HepG2 (cell line): ENCODE results near the gene VWA2. TPM values are rescaled to one million over a fixed set of nuclear protein-coding genes. Genes with fewer than 3 reads are reported as not detected.

ENCODE experiments used
- ATAC-seq: fragments of 200-7000 bp; cut with Tn5 transposase; 3 replicates; pipeline ENCODE4 v1.9.1; 2020; ENCODE audit warnings: mild to moderate bottlenecking, moderate library complexity
- BruUV-seq: library from RNA; stranded (reverse); fragments of 400-500 nt; replicated peaks from 2 replicates; lab custom pipeline; 2021; lab: Mats Ljungman, UMichigan
- CTCF ChIA-PET: fragments of 300-600 bp; formaldehyde crosslinking; extraction: SDS; loops from one replicate; lab custom pipeline; 2021; ENCODE audit warnings: low total read pairs, inconsistent platforms, low intra/inter-chr PET ratio; lab: Yijun Ruan, JAX
- POLR2A ChIA-PET: fragments of 350-600 bp; sonication (Branson Sonifier 250); formaldehyde crosslinking; loops from one replicate; lab custom pipeline; 2020; ENCODE audit warnings: antibody characterized with exemption, inconsistent platforms; lab: Yijun Ruan, JAX
- DNase-seq: peaks from one replicate; pipeline ENCODE4 v3.0.0-alpha.2; 2015; ENCODE audit warnings: low spot score
- FAIRE-seq: peaks from 3 replicates; lab custom pipeline; 2011; peaks lifted over from hg19 to GRCh38; lab: Jason Lieb, UNC
- H2AFZ ChIP-seq: one replicate; pipeline ENCODE4 v1.6.1; 2011; ENCODE audit warnings: low read length, inconsistent platforms
- H3K27ac ChIP-seq: fragments of 300-600 bp; 3 replicates; pipeline ENCODE4 v1.8.0; 2011; ENCODE audit warnings: mixed run types, mild to moderate bottlenecking, mixed read lengths, low read length, inconsistent platforms; ENCODE audit not compliant: insufficient read depth; ENCODE audit errors: extremely low read length
- H3K27me3 ChIP-seq, 2 experiments: fragments of 200-600 bp in 1 of 2; 2 replicates in 1 of 2; 3 replicates in 1 of 2; pipeline versions ENCODE4 v1.6.0 to v1.8.0; 2011; ENCODE audit warnings: low read length in 2 of 2, mild to moderate bottlenecking in 2 of 2, moderate library complexity in 2 of 2, inconsistent platforms in 1 of 2; ENCODE audit not compliant: insufficient read depth in 2 of 2, control insufficient read depth in 1 of 2
- H3K36me3 ChIP-seq, 2 experiments: fragments of 200-600 bp in 1 of 2; replicated peaks in 1 of 2; 2 replicates in 1 of 2; 3 replicates in 1 of 2; pipeline versions ENCODE4 v1.5.1 to v1.8.0; 2011; ENCODE audit warnings: low read length in 2 of 2, inconsistent platforms in 1 of 2; ENCODE audit not compliant: insufficient read depth in 2 of 2, control insufficient read depth in 1 of 2
- H3K4me1 ChIP-seq: 2 replicates; pipeline ENCODE4 v1.5.1; 2012; ENCODE audit warnings: low read length, inconsistent platforms; ENCODE audit not compliant: insufficient read depth
- H3K4me2 ChIP-seq: 2 replicates; pipeline ENCODE4 v1.6.0; 2011; ENCODE audit warnings: low read depth, low read length, inconsistent platforms
- H3K4me3 ChIP-seq, 3 experiments: fragments of 200-600 bp in 1 of 3; sonication (generic), shearing (Covaris generic) in 1 of 3; replicated peaks in 1 of 3; 2 replicates each; pipeline ENCODE4 v1.5.1; 2011 to 2016; ENCODE audit warnings: low read length in 3 of 3, inconsistent platforms in 2 of 3, low read depth in 2 of 3, mild to moderate bottlenecking in 2 of 3, control low read depth in 1 of 3, mixed read lengths in 1 of 3; ENCODE audit not compliant: insufficient read depth in 1 of 3
- H3K79me2 ChIP-seq: one replicate; pipeline ENCODE4 v1.6.1; 2011; ENCODE audit warnings: low read length, inconsistent platforms; ENCODE audit not compliant: insufficient read depth
- H3K9ac ChIP-seq: 2 replicates; pipeline ENCODE4 v1.6.0; 2011; ENCODE audit warnings: mild to moderate bottlenecking, low read depth, low read length, inconsistent platforms; ENCODE audit not compliant: insufficient read depth
- H3K9me3 ChIP-seq: 2 replicates; pipeline ENCODE4 v1.5.1; 2012; ENCODE audit warnings: mild to moderate bottlenecking, low read length
- H4K20me1 ChIP-seq: 2 replicates; pipeline ENCODE4 v1.6.0; 2011; ENCODE audit warnings: inconsistent platforms, mild to moderate bottlenecking, low read length, moderate library complexity; ENCODE audit not compliant: insufficient read depth
- NFE2L1 ChIP-seq: sonication (generic); formaldehyde crosslinking; IDR thresholded peaks from 2 replicates; pipeline ENCODE4 v1.4.0; 2020; ENCODE audit warnings: missing genetic modification reagents, mild to moderate bottlenecking, borderline replicate concordance
- SRSF4 ChIP-seq: fragments of 200-400 bp; formaldehyde crosslinking; IDR thresholded peaks from one replicate; pipeline ENCODE4 v1.6.1; 2018; ENCODE audit warnings: mild to moderate bottlenecking, low read depth, low read length, moderate library complexity; ENCODE audit not compliant: poor library complexity, severe bottlenecking
- TARDBP ChIP-seq: sonication (generic); formaldehyde crosslinking; IDR thresholded peaks from 2 replicates; pipeline ENCODE4 v1.8.0; 2022; ENCODE audit warnings: mild to moderate bottlenecking, missing genetic modification reagents
- THYN1 ChIP-seq: sonication (generic); formaldehyde crosslinking; IDR thresholded peaks from 2 replicates; pipeline ENCODE4 v1.8.1; 2023; ENCODE audit warnings: low read depth, mild to moderate bottlenecking, moderate library complexity, missing genetic modification reagents, borderline replicate concordance
- ZNF234 ChIP-seq: sonication (generic); formaldehyde crosslinking; conservative IDR thresholded peaks from 2 replicates; pipeline ENCODE4 v1.5.1; 2020; ENCODE audit warnings: mild to moderate bottlenecking, missing genetic modification reagents
- ZNF235 ChIP-seq: sonication (generic); formaldehyde crosslinking; IDR thresholded peaks from 2 replicates; pipeline ENCODE4 v1.8.1; 2023; ENCODE audit warnings: mild to moderate bottlenecking, missing genetic modification reagents, borderline replicate concordance
- ZNF446 ChIP-seq: sonication (generic); formaldehyde crosslinking; IDR thresholded peaks from 2 replicates; pipeline ENCODE4 v1.5.0; 2020; ENCODE audit warnings: mild to moderate bottlenecking, missing genetic modification reagents
- ZNF501 ChIP-seq: sonication (generic); formaldehyde crosslinking; IDR thresholded peaks from 2 replicates; pipeline ENCODE4 v1.5.1; 2020; ENCODE audit warnings: mild to moderate bottlenecking, moderate library complexity, missing genetic modification reagents
- WGBS: methylation state at CpG from one replicate; pipeline ENCODE4 v1.1.6; 2017; ENCODE audit warnings: low lambda C conversion rate; 5-methylcytosine and 5-hydroxymethylcytosine counted together
- in situ Hi-C: cut with HindIII; loops from 2 replicates; pipeline ENCODE4 v1.10.0; 2017; ENCODE audit warnings: low pct_unique_long_range_greater_than_20kb; ENCODE audit not compliant: extremely low pct_ligation_motif_present
- intact Hi-C: fragments of 100-400 bp; cut with micrococcal nuclease; formaldehyde crosslinking; loops from one replicate; pipeline ENCODE4 v1.10.0; 2022; ENCODE audit not compliant: unreplicated experiment
- polyA plus RNA-seq, 8 experiments: library from polyadenylated mRNA; depleted of rRNA in 3 of 8; stranded (reverse) in 7 of 8; unstranded in 1 of 8; fragments of >200 nt; fragmentation: Illumina TruSeq in 4 of 8; extraction: Trizol in 4 of 8; gene quantifications; 2 replicates each; pipeline versions ENCODE4 v1.2.1 to v1.2.3, GENCODE V29; 2011 to 2016; ENCODE audit warnings: low read depth in 4 of 8, missing spikeins in 1 of 8, mixed read lengths in 1 of 8; ENCODE audit not compliant: insufficient read depth in 1 of 8
- total RNA-seq, 5 experiments: library from RNA; depleted of rRNA; stranded (reverse); fragments of >200 nt; fragmentation: Illumina TruSeq; extraction: Trizol; gene quantifications; 2 replicates each; pipeline ENCODE4 v1.2.3, GENCODE V29; 2016; ENCODE audit warnings: low read depth in 1 of 5
- TF ChIP-seq, protein P1 (sequence below): sonication (generic); formaldehyde crosslinking; IDR thresholded peaks from 2 replicates; pipeline ENCODE4 v1.5.0; 2020; ENCODE audit warnings: mild to moderate bottlenecking, missing genetic modification reagents
- TF ChIP-seq, protein P2 (sequence below): sonication (generic); formaldehyde crosslinking; IDR thresholded peaks from 2 replicates; pipeline ENCODE4 v1.4.0; 2020; ENCODE audit warnings: low read depth, missing genetic modification reagents
- TF ChIP-seq, protein P3 (sequence below): sonication (generic); IDR thresholded peaks from 2 replicates; pipeline ENCODE4 v1.6.1; 2016; ENCODE audit warnings: low read depth, borderline replicate concordance
- TF ChIP-seq, protein P4 (sequence below): sonication (generic); formaldehyde crosslinking; IDR thresholded peaks from 2 replicates; pipeline ENCODE4 v1.8.0; 2022; ENCODE audit warnings: mild to moderate bottlenecking, missing genetic modification reagents, borderline replicate concordance

The VWA2 gene
- total and polyA plus RNA-seq, 2 of the 13 experiments (the other 11 are each of a cell fraction or from before 2014, with no cell fraction given) = not detected

DNA sequence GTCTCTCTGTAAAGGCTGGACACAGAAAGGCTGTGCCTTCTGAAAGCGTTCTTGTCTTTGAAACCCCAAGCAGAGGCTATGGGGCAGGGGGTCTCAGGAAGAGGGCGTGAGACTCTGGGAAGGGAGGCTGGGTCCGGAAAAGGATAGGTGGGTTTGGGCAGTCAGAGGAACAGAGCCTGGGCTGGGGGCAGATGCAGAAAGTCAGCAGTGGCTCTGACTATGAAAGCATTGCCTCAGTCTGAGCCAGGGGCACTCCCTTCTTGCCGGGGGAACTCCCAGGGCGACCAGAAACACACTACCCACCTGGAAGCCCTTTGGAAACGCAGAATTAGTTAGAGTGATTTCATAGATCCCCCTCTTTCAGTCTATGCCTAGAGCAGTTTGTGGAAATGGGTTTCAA lies 72.0 kb downstream of the VWA2 start (continued):
- TF ChIP-seq, protein P1, sequence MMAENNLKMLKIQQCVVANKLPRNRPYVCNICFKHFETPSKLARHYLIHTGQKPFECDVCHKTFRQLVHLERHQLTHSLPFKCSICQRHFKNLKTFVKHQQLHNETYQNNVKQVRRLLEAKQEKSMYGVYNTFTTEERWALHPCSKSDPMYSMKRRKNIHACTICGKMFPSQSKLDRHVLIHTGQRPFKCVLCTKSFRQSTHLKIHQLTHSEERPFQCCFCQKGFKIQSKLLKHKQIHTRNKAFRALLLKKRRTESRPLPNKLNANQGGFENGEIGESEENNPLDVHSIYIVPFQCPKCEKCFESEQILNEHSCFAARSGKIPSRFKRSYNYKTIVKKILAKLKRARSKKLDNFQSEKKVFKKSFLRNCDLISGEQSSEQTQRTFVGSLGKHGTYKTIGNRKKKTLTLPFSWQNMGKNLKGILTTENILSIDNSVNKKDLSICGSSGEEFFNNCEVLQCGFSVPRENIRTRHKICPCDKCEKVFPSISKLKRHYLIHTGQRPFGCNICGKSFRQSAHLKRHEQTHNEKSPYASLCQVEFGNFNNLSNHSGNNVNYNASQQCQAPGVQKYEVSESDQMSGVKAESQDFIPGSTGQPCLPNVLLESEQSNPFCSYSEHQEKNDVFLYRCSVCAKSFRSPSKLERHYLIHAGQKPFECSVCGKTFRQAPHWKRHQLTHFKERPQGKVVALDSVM (CRISPR knock-in tag) = no peak
- TF ChIP-seq SRSF4 (no peak), THYN1 (CRISPR knock-in tag) (no peak)
- TF ChIP-seq, protein P2, sequence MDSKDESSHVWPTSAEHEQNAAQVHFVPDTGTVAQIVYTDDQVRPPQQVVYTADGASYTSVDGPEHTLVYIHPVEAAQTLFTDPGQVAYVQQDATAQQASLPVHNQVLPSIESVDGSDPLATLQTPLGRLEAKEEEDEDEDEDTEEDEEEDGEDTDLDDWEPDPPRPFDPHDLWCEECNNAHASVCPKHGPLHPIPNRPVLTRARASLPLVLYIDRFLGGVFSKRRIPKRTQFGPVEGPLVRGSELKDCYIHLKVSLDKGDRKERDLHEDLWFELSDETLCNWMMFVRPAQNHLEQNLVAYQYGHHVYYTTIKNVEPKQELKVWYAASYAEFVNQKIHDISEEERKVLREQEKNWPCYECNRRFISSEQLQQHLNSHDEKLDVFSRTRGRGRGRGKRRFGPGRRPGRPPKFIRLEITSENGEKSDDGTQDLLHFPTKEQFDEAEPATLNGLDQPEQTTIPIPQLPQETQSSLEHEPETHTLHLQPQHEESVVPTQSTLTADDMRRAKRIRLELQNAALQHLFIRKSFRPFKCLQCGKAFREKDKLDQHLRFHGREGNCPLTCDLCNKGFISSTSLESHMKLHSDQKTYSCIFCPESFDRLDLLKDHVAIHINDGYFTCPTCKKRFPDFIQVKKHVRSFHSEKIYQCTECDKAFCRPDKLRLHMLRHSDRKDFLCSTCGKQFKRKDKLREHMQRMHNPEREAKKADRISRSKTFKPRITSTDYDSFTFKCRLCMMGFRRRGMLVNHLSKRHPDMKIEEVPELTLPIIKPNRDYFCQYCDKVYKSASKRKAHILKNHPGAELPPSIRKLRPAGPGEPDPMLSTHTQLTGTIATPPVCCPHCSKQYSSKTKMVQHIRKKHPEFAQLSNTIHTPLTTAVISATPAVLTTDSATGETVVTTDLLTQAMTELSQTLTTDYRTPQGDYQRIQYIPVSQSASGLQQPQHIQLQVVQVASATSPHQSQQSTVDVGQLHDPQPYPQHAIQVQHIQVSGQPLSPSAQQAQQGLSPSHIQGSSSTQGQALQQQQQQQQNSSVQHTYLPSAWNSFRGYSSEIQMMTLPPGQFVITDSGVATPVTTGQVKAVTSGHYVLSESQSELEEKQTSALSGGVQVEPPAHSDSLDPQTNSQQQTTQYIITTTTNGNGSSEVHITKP = no peak

DNA sequence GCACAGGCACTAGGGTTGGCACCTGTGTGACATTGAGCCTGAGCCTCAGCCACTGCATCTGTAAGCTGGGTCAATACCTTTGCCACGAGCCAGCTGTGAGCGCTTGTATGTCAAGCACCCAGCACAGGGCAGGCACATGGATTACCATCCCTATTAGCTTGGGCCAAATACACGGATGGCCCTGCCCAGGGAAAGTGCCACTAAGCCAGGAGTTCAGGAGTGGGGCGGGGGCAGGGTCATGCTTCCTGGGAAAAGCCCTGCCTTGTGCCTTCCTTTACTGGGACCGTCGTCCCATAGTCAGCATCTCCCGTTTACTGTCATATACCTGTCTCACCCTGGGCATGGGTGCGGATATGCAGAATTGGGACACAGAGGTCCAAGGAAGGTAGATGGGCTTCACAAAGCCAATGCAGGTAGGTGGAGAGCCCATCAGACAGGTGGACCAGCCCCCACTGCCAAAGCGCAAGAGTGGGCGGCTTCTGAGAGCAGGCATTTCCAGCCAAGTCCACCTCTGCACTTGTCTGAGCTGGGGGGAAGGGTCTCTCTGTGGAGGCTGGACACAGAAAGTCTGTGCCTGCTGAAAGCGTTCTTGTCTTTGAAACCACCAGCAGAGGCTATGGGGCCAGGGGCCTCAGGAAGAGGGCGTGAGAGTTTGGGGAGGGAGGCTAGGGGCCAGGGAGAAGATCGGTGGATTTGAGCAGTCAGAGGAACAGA lies 72.6 kb downstream of the VWA2 start:
- FAIRE-seq (no peak), DNase-seq (no peak), ATAC-seq (no peak)
- in situ Hi-C loops (loop anchor here (25.0 kb wide), 1 partner anchor 826 kb away; no protein-coding TSS in a partner anchor), intact Hi-C loops (no loop called here)
- H2AFZ ChIP-seq = no peak overlapping the region
- H3K27ac ChIP-seq = no peak overlapping the region
- no peaks in the 10 kb centered on the region for H4K20me1 ChIP-seq
- H3K9ac ChIP-seq = no peak overlapping the region
- no peak overlapping the region for H3K4me2 ChIP-seq
- ChIA-PET CTCF (no interaction called here), POLR2A (no interaction called here)
- no peaks in the 10 kb centered on the region for H3K36me3 ChIP-seq
- H3K4me3 ChIP-seq = no peak overlapping the region
- peaks cover 6 to 61% of the 10 kb centered on the region in 2 experiments for H3K27me3 ChIP-seq
- H3K79me2 ChIP-seq = no peaks in the 10 kb centered on the region
- BruUV-seq = no TSS peak
- no peaks in the 10 kb centered on the region for H3K4me1 ChIP-seq
- 65% methylated on average over 8 of the region's 13 CpGs for WGBS
- no peaks in the 10 kb centered on the region for H3K9me3 ChIP-seq
- TF ChIP-seq, protein P3, sequence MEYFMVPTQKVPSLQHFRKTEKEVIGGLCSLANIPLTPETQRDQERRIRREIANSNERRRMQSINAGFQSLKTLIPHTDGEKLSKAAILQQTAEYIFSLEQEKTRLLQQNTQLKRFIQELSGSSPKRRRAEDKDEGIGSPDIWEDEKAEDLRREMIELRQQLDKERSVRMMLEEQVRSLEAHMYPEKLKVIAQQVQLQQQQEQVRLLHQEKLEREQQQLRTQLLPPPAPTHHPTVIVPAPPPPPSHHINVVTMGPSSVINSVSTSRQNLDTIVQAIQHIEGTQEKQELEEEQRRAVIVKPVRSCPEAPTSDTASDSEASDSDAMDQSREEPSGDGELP = no peak
- TF ChIP-seq ZNF234 (CRISPR knock-in tag) (no peak), TARDBP (CRISPR knock-in tag) (no peak), ZNF501 (CRISPR knock-in tag) (no peak), ZNF446 (CRISPR knock-in tag) (no peak), NFE2L1 (CRISPR knock-in tag) (no peak), ZNF235 (CRISPR knock-in tag) (no peak)
- TF ChIP-seq, protein P4, sequence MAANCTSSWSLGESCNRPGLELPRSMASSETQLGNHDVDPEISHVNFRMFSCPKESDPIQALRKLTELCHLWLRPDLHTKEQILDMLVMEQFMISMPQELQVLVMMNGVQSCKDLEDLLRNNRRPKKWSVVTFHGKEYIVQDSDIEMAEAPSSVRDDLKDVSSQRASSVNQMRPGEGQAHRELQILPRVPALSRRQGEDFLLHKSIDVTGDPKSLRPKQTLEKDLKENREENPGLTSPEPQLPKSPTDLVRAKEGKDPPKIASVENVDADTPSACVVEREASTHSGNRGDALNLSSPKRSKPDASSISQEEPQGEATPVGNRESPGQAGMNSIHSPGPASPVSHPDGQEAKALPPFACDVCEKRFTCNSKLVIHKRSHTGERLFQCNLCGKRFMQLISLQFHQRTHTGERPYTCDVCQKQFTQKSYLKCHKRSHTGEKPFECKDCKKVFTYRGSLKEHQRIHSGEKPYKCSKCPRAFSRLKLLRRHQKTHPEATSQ = no peak
